ENCODE data around the gene DNAH2. TPM values are rescaled to one million over a fixed set of nuclear protein-coding genes. Genes with fewer than 3 reads are reported as not detected.

The DNAH2 gene
- total and polyA plus RNA-seq, 2 of the 13 experiments (the other 11 are each of a cell fraction or from before 2014, with no cell fraction given), result not detected

DNA sequence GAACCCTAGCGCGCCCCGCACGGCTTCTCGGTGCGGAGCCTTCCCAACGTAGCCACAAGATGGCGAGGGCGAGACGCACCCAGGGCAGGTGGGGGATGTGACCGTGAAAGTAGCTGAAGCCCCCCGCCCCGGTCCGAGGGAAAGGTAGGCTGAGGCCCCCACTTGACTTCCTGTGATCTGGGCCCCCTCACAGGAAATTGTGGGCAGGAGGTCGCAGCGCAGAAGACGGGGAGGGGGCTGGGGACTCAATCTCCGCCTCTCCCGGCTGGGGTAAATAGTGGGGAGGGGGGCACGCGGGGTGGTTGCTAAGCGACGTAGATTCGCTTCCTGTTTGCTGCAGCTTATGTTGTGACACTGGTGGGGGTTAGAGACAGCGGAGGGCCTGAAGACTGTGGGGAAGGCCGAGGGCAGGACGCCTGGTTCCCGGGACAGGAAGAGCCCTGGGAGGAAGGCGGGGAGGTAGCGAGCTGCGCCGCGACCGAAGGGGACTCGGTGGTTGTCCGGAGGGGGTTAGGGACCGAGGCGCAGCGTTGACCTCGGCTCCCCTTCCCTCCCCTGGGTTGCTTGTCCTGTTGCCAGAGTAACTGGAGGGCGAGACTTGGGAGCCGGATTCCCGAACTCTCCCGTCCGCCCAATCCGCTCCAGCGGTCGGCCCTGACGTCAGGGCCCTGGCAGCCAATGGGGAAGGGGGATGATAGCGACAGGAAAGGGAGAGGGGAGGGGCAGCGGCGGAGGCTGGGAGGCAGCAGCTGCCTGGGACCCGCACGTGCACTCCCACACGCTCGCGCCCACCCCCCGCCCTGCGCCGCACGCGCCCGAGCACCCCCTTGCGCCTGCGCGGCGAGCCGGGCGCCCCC, 117.6 kb downstream of the DNAH2 start (continued):
- no peak for TF ChIP-seq HNF4G (IDR thresholded peaks at IDR 0.05; ENCODE audit: borderline replicate concordance, low read depth, low read length)
- TF ChIP-seq HNF4G (CRISPR knock-in tag; IDR thresholded peaks at IDR 0.05; ENCODE audit: borderline replicate concordance, low read depth), result peak; percentile 37; the same call in 1 of the 2 replicates
- TF ChIP-seq MAFF (IDR thresholded peaks at IDR 0.05; ENCODE audit: low read depth, low read length), result no peak
- no peak for TF ChIP-seq ZNF343 (CRISPR knock-in tag; IDR thresholded peaks at IDR 0.05)
- TF ChIP-seq PCBP2 (optimal IDR thresholded peaks at IDR 0.05; ENCODE audit: low read depth, low read length, poor library complexity, severe bottlenecking), result no peak
- TF ChIP-seq PAF1 (CRISPR knock-in tag; IDR thresholded peaks at IDR 0.05), result no peak
- TF ChIP-seq ZNF256 (CRISPR knock-in tag; conservative IDR thresholded peaks at IDR 0.05), result no peak
- TF ChIP-seq TMF1 (CRISPR knock-in tag; IDR thresholded peaks at IDR 0.05; ENCODE audit: low read depth), result no peak; the same call in 1 of the 2 replicates
- peak; percentile 46 to 57; a peak in 2 of 4 replicates for TF ChIP-seq POLR2A (IDR thresholded peaks at IDR 0.05; ENCODE audit: insufficient read depth in 1 of 2, low read depth in 2 of 2, low read length in 2 of 2)
- TF ChIP-seq, protein P1, sequence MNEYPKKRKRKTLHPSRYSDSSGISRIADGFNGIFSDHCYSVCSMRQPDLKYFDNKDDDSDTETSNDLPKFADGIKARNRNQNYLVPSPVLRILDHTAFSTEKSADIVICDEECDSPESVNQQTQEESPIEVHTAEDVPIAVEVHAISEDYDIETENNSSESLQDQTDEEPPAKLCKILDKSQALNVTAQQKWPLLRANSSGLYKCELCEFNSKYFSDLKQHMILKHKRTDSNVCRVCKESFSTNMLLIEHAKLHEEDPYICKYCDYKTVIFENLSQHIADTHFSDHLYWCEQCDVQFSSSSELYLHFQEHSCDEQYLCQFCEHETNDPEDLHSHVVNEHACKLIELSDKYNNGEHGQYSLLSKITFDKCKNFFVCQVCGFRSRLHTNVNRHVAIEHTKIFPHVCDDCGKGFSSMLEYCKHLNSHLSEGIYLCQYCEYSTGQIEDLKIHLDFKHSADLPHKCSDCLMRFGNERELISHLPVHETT (CRISPR knock-in tag; conservative IDR thresholded peaks at IDR 0.05), result no peak
- peak in 1 of 2 experiments; percentile 41; a peak in 1 of 4 replicates for TF ChIP-seq KLF16 (CRISPR knock-in tag; IDR thresholded peaks at IDR 0.05)
- peak; percentile 35; the same call in 1 of the 2 replicates for TF ChIP-seq BCL6 (CRISPR knock-in tag; IDR thresholded peaks at IDR 0.05)
- TF ChIP-seq RARG (CRISPR knock-in tag; IDR thresholded peaks at IDR 0.05; ENCODE audit: low read depth), result no peak
- TF ChIP-seq ADNP (CRISPR knock-in tag; IDR thresholded peaks at IDR 0.05), result no peak
- TF ChIP-seq, protein P2, sequence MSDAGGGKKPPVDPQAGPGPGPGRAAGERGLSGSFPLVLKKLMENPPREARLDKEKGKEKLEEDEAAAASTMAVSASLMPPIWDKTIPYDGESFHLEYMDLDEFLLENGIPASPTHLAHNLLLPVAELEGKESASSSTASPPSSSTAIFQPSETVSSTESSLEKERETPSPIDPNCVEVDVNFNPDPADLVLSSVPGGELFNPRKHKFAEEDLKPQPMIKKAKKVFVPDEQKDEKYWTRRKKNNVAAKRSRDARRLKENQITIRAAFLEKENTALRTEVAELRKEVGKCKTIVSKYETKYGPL (CRISPR knock-in tag; IDR thresholded peaks at IDR 0.05), result no peak
- TF ChIP-seq, protein P3, sequence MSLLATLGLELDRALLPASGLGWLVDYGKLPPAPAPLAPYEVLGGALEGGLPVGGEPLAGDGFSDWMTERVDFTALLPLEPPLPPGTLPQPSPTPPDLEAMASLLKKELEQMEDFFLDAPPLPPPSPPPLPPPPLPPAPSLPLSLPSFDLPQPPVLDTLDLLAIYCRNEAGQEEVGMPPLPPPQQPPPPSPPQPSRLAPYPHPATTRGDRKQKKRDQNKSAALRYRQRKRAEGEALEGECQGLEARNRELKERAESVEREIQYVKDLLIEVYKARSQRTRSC (CRISPR knock-in tag; IDR thresholded peaks at IDR 0.05; ENCODE audit: low read depth), result no peak
- peak; percentile 78 for TF ChIP-seq NFYB (CRISPR knock-in tag; IDR thresholded peaks at IDR 0.05)
- TF ChIP-seq, protein P4, sequence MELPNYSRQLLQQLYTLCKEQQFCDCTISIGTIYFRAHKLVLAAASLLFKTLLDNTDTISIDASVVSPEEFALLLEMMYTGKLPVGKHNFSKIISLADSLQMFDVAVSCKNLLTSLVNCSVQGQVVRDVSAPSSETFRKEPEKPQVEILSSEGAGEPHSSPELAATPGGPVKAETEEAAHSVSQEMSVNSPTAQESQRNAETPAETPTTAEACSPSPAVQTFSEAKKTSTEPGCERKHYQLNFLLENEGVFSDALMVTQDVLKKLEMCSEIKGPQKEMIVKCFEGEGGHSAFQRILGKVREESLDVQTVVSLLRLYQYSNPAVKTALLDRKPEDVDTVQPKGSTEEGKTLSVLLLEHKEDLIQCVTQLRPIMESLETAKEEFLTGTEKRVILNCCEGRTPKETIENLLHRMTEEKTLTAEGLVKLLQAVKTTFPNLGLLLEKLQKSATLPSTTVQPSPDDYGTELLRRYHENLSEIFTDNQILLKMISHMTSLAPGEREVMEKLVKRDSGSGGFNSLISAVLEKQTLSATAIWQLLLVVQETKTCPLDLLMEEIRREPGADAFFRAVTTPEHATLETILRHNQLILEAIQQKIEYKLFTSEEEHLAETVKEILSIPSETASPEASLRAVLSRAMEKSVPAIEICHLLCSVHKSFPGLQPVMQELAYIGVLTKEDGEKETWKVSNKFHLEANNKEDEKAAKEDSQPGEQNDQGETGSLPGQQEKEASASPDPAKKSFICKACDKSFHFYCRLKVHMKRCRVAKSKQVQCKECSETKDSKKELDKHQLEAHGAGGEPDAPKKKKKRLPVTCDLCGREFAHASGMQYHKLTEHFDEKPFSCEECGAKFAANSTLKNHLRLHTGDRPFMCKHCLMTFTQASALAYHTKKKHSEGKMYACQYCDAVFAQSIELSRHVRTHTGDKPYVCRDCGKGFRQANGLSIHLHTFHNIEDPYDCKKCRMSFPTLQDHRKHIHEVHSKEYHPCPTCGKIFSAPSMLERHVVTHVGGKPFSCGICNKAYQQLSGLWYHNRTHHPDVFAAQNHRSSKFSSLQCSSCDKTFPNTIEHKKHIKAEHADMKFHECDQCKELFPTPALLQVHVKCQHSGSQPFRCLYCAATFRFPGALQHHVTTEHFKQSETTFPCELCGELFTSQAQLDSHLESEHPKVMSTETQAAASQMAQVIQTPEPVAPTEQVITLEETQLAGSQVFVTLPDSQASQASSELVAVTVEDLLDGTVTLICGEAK (IDR thresholded peaks at IDR 0.05), result no peak
- TF ChIP-seq, protein P4 (CRISPR knock-in tag; IDR thresholded peaks at IDR 0.05), result no peak; the same call in 1 of the 2 replicates
